ENCODE results near the gene CHST11. TPM values are rescaled to one million over a fixed set of nuclear protein-coding genes. Genes with fewer than 3 reads are reported as not detected.

CHST11 gene
- total RNA-seq, 1 experiment from 2014 or later = 1.1 TPM

DNA sequence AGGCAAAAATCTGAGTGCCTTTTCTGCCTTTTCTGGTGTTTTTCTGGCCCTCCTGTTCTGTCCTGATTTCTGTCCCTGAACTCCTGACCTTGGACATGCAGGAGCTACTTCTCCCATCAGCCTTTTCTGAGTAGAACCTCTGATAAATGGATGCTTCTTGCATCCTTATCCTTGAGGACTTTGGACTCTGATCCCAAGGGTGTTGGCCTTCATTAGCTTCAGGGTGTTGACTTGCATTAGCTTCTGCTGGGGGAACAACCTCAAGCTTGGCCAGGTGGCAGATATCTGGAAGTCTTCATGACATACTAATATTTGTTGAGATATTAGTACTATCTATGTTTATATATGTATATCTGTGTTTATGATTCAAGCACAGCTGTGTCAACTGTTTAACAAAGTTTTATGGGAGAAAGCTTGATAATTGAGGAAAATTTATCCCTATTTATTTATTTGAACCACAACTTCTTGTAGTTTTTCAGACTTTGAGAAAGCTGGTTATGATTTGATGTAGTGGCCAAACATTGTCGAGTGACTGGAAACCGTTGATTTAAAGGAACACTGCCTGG lies 124.3 kb downstream of the CHST11 start:
- POLR2A ChIA-PET (ENCODE audit: low non-redundant PET) = interaction anchor here (0.6 kb wide), 1 partner anchor 452 kb away, joined by 3 read pairs; no protein-coding TSS in a partner anchor
- Histone ChIP-seq H3K4me3 (ENCODE audit: low read depth, low read length, poor library complexity, severe bottlenecking) (no peak overlapping the region), H3K9me3 (ENCODE audit: low read depth, low read length, poor library complexity, severe bottlenecking) (no peaks in the 10 kb centered on the region), H3K27ac (ENCODE audit: low read depth, low read length, poor library complexity, severe bottlenecking) (no peak overlapping the region), H3K4me1 (ENCODE audit: insufficient read depth, low read length, poor library complexity, severe bottlenecking) (no peaks in the 10 kb centered on the region), H3K27me3 (replicated peaks; ENCODE audit: insufficient read depth, low read depth, low read length, poor library complexity) (no peaks in the 10 kb centered on the region), H3K36me3 (ENCODE audit: insufficient read depth, low read length, poor library complexity, severe bottlenecking) (no peaks in the 10 kb centered on the region)
- intact Hi-C loops (cut with micrococcal nuclease; ENCODE audit: unreplicated experiment) = no loop called here
- DNase-seq (ENCODE audit: low spot score) = no peak
- CTCF ChIA-PET = no interaction called here
- no peak for TF ChIP-seq EZH2 (IDR thresholded peaks at IDR 0.05; ENCODE audit: borderline replicate concordance, low read depth, low read length, poor library complexity, severe bottlenecking)
- TF ChIP-seq, protein P1, sequence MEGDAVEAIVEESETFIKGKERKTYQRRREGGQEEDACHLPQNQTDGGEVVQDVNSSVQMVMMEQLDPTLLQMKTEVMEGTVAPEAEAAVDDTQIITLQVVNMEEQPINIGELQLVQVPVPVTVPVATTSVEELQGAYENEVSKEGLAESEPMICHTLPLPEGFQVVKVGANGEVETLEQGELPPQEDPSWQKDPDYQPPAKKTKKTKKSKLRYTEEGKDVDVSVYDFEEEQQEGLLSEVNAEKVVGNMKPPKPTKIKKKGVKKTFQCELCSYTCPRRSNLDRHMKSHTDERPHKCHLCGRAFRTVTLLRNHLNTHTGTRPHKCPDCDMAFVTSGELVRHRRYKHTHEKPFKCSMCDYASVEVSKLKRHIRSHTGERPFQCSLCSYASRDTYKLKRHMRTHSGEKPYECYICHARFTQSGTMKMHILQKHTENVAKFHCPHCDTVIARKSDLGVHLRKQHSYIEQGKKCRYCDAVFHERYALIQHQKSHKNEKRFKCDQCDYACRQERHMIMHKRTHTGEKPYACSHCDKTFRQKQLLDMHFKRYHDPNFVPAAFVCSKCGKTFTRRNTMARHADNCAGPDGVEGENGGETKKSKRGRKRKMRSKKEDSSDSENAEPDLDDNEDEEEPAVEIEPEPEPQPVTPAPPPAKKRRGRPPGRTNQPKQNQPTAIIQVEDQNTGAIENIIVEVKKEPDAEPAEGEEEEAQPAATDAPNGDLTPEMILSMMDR (conservative IDR thresholded peaks at IDR 0.05; ENCODE audit: low read depth, low read length) = no peak
- no TSS peak for BruUV-seq (replicated peaks)

- no peaks in the 10 kb centered on the region for H3K4me1 ChIP-seq (ENCODE audit: insufficient read depth, low read length, poor library complexity, severe bottlenecking)
- no peak for TF ChIP-seq EZH2 (IDR thresholded peaks at IDR 0.05; ENCODE audit: borderline replicate concordance, low read depth, low read length, poor library complexity, severe bottlenecking)
- TF ChIP-seq, protein P1 (conservative IDR thresholded peaks at IDR 0.05; ENCODE audit: low read depth, low read length) = no peak
- ChIA-PET POLR2A (ENCODE audit: low non-redundant PET) (no interaction called here), CTCF (no interaction called here)
- no peak overlapping the region for H3K4me3 ChIP-seq (ENCODE audit: low read depth, low read length, poor library complexity, severe bottlenecking)
- no peaks in the 10 kb centered on the region for H3K9me3 ChIP-seq (ENCODE audit: low read depth, low read length, poor library complexity, severe bottlenecking)
- no TSS peak for BruUV-seq (replicated peaks)
- H3K27me3 ChIP-seq (replicated peaks; ENCODE audit: insufficient read depth, low read depth, low read length, poor library complexity) = no peaks in the 10 kb centered on the region
- no peak for DNase-seq (ENCODE audit: low spot score)
- H3K36me3 ChIP-seq (ENCODE audit: insufficient read depth, low read length, poor library complexity, severe bottlenecking) = no peaks in the 10 kb centered on the region
- H3K27ac ChIP-seq (ENCODE audit: low read depth, low read length, poor library complexity, severe bottlenecking) = no peak overlapping the region
- intact Hi-C loops (cut with micrococcal nuclease; ENCODE audit: unreplicated experiment) = no loop called here
Observed at GRCh38 chr12:104582739-104583138, 126.0 kb downstream of the CHST11 start.

GRCh38 chr12:104583301-104583700 lies 126.6 kb downstream of the CHST11 start:
- ChIA-PET CTCF (no interaction called here), POLR2A (ENCODE audit: low non-redundant PET) (no interaction called here)
- Histone ChIP-seq H3K4me3 (ENCODE audit: low read depth, low read length, poor library complexity, severe bottlenecking) (no peak overlapping the region), H3K9me3 (ENCODE audit: low read depth, low read length, poor library complexity, severe bottlenecking) (no peaks in the 10 kb centered on the region), H3K27me3 (replicated peaks; ENCODE audit: insufficient read depth, low read depth, low read length, poor library complexity) (no peaks in the 10 kb centered on the region), H3K4me1 (ENCODE audit: insufficient read depth, low read length, poor library complexity, severe bottlenecking) (no peaks in the 10 kb centered on the region), H3K27ac (ENCODE audit: low read depth, low read length, poor library complexity, severe bottlenecking) (no peak overlapping the region), H3K36me3 (ENCODE audit: insufficient read depth, low read length, poor library complexity, severe bottlenecking) (no peaks in the 10 kb centered on the region)
- no peak for TF ChIP-seq EZH2 (IDR thresholded peaks at IDR 0.05; ENCODE audit: borderline replicate concordance, low read depth, low read length, poor library complexity, severe bottlenecking)
- TF ChIP-seq, protein P1 (conservative IDR thresholded peaks at IDR 0.05; ENCODE audit: low read depth, low read length) = no peak
- BruUV-seq (replicated peaks) = no TSS peak
- intact Hi-C loops (cut with micrococcal nuclease; ENCODE audit: unreplicated experiment) = no loop called here
- no peak for DNase-seq (ENCODE audit: low spot score)

All from A673 (cell line).